GM12891 (cell line): Measurements from ENCODE around the gene SIPA1L3.

Experiments used
- POLR2A ChIP-seq: IDR thresholded peaks from 2 replicates; pipeline ENCODE4 v1.6.1; 2011; ENCODE audit warnings: low read depth, low read length, control low read depth
- POU2F2 ChIP-seq: IDR thresholded peaks from 2 replicates; pipeline ENCODE4 v1.6.1; 2011; ENCODE audit warnings: low read depth, mild to moderate bottlenecking, control low read depth, low read length, moderate library complexity

DNA sequence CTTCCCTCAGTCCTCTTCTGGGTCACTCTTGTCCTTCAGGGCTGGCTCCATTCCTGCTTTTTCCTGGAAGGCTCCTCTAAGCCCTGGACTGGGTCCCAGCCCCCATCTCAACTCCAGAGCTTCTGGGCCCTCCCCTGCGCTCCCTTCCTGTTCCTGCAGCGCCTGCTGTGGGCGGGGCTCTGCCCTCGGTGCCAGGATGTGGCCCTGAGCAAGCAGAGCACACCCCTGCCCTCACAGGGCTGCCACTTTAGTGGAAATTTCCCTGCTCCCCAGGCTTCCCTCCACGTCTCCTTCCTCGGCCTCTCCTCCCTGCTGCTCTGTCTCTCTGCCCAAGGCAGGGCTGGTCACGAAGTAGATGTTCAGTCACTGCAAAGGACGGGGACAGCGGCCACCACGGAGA, 288.2 kb downstream of the SIPA1L3 start:
- TF ChIP-seq POLR2A (no peak), POU2F2 (no peak)
